Measurements from ENCODE around the gene RELN. TPM values are rescaled to one million over a fixed set of nuclear protein-coding genes. Genes with fewer than 3 reads are reported as not detected.

The RELN gene
- total and polyA plus RNA-seq, 4 donors = 0.26 to 3.6 (median 1.4) TPM; not detected in 1

- Histone ChIP-seq H3K4me3 (ENCODE audit: low read length in 2 of 2) (no peak overlapping the region), H3K27me3 (ENCODE audit: control insufficient read depth in 1 of 2, insufficient read depth in 2 of 2, low read length in 1 of 2) (peaks cover 0 to 4% of the 10 kb centered on the region in 2 donors), H3K36me3 (ENCODE audit: control insufficient read depth in 1 of 2, insufficient read depth in 2 of 2, low read length in 1 of 2) (no peaks in the 10 kb centered on the region), H3K27ac (ENCODE audit: low read depth in 1 of 2, low read length in 2 of 2) (no peak overlapping the region), H3K9me3 (ENCODE audit: control insufficient read depth, low read length) (no peaks in the 10 kb centered on the region), H3K4me1 (ENCODE audit: control insufficient read depth in 1 of 2, insufficient read depth in 2 of 2, low read length in 2 of 2) (no peaks in the 10 kb centered on the region)
- 56 to 67% methylated on average over 2 of the region's 2 CpGs for WGBS, 2 donors
- intact Hi-C loops (cut with DNase I) = no loop called here
- ATAC-seq (ENCODE audit: low FRiP score) (no peak), DNase-seq (no peak)
Measured at GRCh38 chr7:103630318-103630717, 359.1 kb downstream of the RELN start.

DNA sequence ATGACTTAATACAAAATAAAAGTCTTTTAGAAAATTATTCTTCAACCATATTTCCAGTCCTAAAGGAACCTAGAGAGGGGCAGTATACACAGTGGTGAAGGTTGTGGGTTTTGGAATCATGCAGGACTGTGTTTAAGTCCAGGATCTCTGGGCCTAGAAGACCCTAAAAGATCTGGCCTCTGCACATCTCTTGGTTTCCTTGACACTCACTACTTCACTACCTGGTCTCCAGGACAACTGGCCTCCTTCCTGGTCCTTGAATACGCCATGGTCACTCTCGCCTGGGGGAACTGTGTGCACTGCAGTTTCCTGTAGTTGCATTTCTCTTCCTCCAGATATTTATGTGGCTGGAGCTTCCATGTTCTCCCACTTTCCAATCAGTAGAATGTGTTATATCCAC lies 360.7 kb downstream of the RELN start:
- no peak for DNase-seq
- intact Hi-C loops (cut with DNase I) = no loop called here
- ATAC-seq (ENCODE audit: low FRiP score) = no peak
- H3K27ac ChIP-seq (ENCODE audit: low read depth in 1 of 2, low read length in 2 of 2) = no peak overlapping the region
- H3K4me3 ChIP-seq (ENCODE audit: low read length in 2 of 2) = no peak overlapping the region
- H3K4me1 ChIP-seq (ENCODE audit: control insufficient read depth in 1 of 2, insufficient read depth in 2 of 2, low read length in 2 of 2) = no peaks in the 10 kb centered on the region
- no peaks in the 10 kb centered on the region for H3K36me3 ChIP-seq (ENCODE audit: control insufficient read depth in 1 of 2, insufficient read depth in 2 of 2, low read length in 1 of 2)
- WGBS, 2 donors = 66 to 79% methylated on average over 2 of the region's 2 CpGs
- peaks cover 0 to 4% of the 10 kb centered on the region in 2 donors for H3K27me3 ChIP-seq (ENCODE audit: control insufficient read depth in 1 of 2, insufficient read depth in 2 of 2, low read length in 1 of 2)
- no peaks in the 10 kb centered on the region for H3K9me3 ChIP-seq (ENCODE audit: control insufficient read depth, low read length)

GRCh38 chr7:103626776-103627175 lies 362.7 kb downstream of the RELN start:
- Histone ChIP-seq H3K36me3 (ENCODE audit: control insufficient read depth in 1 of 2, insufficient read depth in 2 of 2, low read length in 1 of 2) (no peaks in the 10 kb centered on the region), H3K27ac (ENCODE audit: low read depth in 1 of 2, low read length in 2 of 2) (no peak overlapping the region), H3K9me3 (ENCODE audit: control insufficient read depth, low read length) (no peaks in the 10 kb centered on the region), H3K4me3 (ENCODE audit: low read length in 2 of 2) (no peak overlapping the region), H3K27me3 (ENCODE audit: control insufficient read depth in 1 of 2, insufficient read depth in 2 of 2, low read length in 1 of 2) (no peaks in the 10 kb centered on the region), H3K4me1 (ENCODE audit: control insufficient read depth in 1 of 2, insufficient read depth in 2 of 2, low read length in 2 of 2) (no peaks in the 10 kb centered on the region)
- ATAC-seq (ENCODE audit: low FRiP score) (no peak), DNase-seq (no peak)
- intact Hi-C loops (cut with DNase I) = no loop called here
- WGBS, 2 donors = 9 to 14% methylated on average over 1 of the region's 1 CpG

DNA sequence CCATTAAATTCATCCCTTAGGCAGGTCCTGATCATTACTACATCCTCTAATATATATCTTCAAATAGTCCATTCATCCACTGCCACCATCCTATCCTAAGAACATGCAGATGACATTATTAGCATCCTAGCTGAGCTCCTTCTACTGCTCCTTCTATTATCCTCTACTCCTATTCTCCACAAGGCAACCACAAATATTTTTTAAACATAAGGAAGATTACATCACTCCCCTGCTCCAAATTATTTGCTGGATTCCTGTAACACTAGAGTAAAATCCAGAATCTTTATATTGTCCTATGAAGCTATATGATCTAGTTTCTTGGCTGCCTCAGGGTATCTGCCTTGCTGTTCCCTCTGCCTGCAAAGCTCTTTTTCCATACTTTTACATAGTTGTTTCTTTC lies 367.2 kb downstream of the RELN start:
- intact Hi-C loops (cut with DNase I) = no loop called here
- H3K27ac ChIP-seq (ENCODE audit: low read depth in 1 of 2, low read length in 2 of 2) = no peak overlapping the region
- H3K27me3 ChIP-seq (ENCODE audit: control insufficient read depth in 1 of 2, insufficient read depth in 2 of 2, low read length in 1 of 2) = no peaks in the 10 kb centered on the region
- no peak overlapping the region for H3K4me3 ChIP-seq (ENCODE audit: low read length in 2 of 2)
- DNase-seq = no peak
- H3K4me1 ChIP-seq (ENCODE audit: control insufficient read depth in 1 of 2, insufficient read depth in 2 of 2, low read length in 2 of 2) = no peaks in the 10 kb centered on the region
- no peaks in the 10 kb centered on the region for H3K9me3 ChIP-seq (ENCODE audit: control insufficient read depth, low read length)
- ATAC-seq (ENCODE audit: low FRiP score) = no peak
- H3K36me3 ChIP-seq (ENCODE audit: control insufficient read depth in 1 of 2, insufficient read depth in 2 of 2, low read length in 1 of 2) = no peaks in the 10 kb centered on the region

GRCh38 chr7:103613655-103614642 lies 375.5 kb downstream of the RELN start:
- peaks cover 1% of the 10 kb centered on the region for H3K9me3 ChIP-seq (ENCODE audit: control insufficient read depth, low read length)
- WGBS, 2 donors = 14% methylated on average over 3 of the region's 3 CpGs
- no peak for ATAC-seq (ENCODE audit: low FRiP score)
- no peaks in the 10 kb centered on the region for H3K36me3 ChIP-seq (ENCODE audit: control insufficient read depth in 1 of 2, insufficient read depth in 2 of 2, low read length in 1 of 2)
- no peaks in the 10 kb centered on the region for H3K4me1 ChIP-seq (ENCODE audit: control insufficient read depth in 1 of 2, insufficient read depth in 2 of 2, low read length in 2 of 2)
- H3K27ac ChIP-seq (ENCODE audit: low read depth in 1 of 2, low read length in 2 of 2) = no peak overlapping the region
- H3K4me3 ChIP-seq (ENCODE audit: low read length in 2 of 2) = no peak overlapping the region
- intact Hi-C loops (cut with DNase I) = no loop called here
- H3K27me3 ChIP-seq (ENCODE audit: control insufficient read depth in 1 of 2, insufficient read depth in 2 of 2, low read length in 1 of 2) = no peaks in the 10 kb centered on the region
- DNase-seq = no peak

- no peaks in the 10 kb centered on the region for H3K4me1 ChIP-seq (ENCODE audit: control insufficient read depth in 1 of 2, insufficient read depth in 2 of 2, low read length in 2 of 2)
- ATAC-seq (ENCODE audit: low FRiP score) = no peak
- no peak overlapping the region for H3K27ac ChIP-seq (ENCODE audit: low read depth in 1 of 2, low read length in 2 of 2)
- 78 to 82% methylated on average over 3 of the region's 3 CpGs for WGBS, 2 donors
- H3K27me3 ChIP-seq (ENCODE audit: control insufficient read depth in 1 of 2, insufficient read depth in 2 of 2, low read length in 1 of 2) = no peaks in the 10 kb centered on the region
- intact Hi-C loops (cut with DNase I) = no loop called here
- H3K36me3 ChIP-seq (ENCODE audit: control insufficient read depth in 1 of 2, insufficient read depth in 2 of 2, low read length in 1 of 2) = no peaks in the 10 kb centered on the region
- no peaks in the 10 kb centered on the region for H3K9me3 ChIP-seq (ENCODE audit: control insufficient read depth, low read length)
- DNase-seq = no peak
- no peak overlapping the region for H3K4me3 ChIP-seq (ENCODE audit: low read length in 2 of 2)
Measured at GRCh38 chr7:103609778-103610177, 379.7 kb downstream of the RELN start.

DNA sequence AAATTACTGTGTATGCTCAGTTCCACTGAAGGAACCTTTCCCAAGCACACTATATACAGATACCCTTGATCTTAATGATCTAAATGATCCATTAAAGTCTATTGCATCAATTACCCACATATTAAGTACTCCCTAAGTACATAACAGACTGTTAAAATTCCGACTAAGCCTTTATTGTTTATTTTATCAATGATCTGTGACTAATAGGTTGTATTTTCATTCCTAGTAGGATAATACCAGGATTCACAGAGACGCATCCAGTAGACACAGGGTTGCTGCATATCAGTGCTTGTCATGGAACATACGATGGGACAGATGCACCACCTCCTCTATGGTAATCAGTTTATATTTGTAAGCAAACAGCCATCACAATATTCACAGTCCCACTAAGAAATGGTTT lies 383.8 kb downstream of the RELN start:
- Histone ChIP-seq H3K36me3 (ENCODE audit: control insufficient read depth in 1 of 2, insufficient read depth in 2 of 2, low read length in 1 of 2) (no peaks in the 10 kb centered on the region), H3K27ac (ENCODE audit: low read depth in 1 of 2, low read length in 2 of 2) (no peak overlapping the region), H3K27me3 (ENCODE audit: control insufficient read depth in 1 of 2, insufficient read depth in 2 of 2, low read length in 1 of 2) (no peaks in the 10 kb centered on the region), H3K9me3 (ENCODE audit: control insufficient read depth, low read length) (no peaks in the 10 kb centered on the region), H3K4me1 (ENCODE audit: control insufficient read depth in 1 of 2, insufficient read depth in 2 of 2, low read length in 2 of 2) (no peaks in the 10 kb centered on the region), H3K4me3 (ENCODE audit: low read length in 2 of 2) (no peak overlapping the region)
- DNase-seq (no peak), ATAC-seq (ENCODE audit: low FRiP score) (no peak)
- WGBS, 2 donors = 20 to 36% methylated on average over 3 of the region's 3 CpGs
- intact Hi-C loops (cut with DNase I) = no loop called here

DNA sequence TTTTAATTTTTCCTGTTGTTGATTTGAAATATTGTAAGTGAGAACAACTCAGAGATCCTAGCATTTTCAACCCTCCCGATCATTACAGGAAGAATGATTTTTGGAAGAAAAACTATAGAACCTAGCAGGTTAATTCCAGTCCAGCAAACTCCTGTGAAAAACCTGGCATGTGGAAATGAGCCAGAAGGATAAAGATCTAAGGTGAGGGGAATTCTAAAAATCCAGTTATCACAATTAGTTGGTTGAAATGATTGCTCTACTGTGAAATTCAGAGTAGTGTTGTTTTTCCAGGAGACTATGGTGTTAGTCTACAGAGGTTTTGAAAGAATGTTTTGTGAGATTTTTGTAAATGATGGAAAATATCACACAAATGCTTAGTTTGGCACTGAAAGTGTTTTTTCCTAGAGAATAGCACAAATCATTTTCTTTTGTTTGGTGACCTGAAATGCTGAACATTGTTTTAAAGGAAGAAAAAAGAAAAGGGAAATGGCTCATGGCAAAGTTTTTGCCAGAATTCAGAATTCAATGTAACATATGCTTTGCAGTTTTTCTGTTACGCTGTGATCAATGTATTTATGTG lies 391.0 kb downstream of the RELN start:
- Histone ChIP-seq H3K27ac (ENCODE audit: low read depth in 1 of 2, low read length in 2 of 2) (no peak overlapping the region), H3K27me3 (ENCODE audit: control insufficient read depth in 1 of 2, insufficient read depth in 2 of 2, low read length in 1 of 2) (no peaks in the 10 kb centered on the region), H3K36me3 (ENCODE audit: control insufficient read depth in 1 of 2, insufficient read depth in 2 of 2, low read length in 1 of 2) (no peaks in the 10 kb centered on the region), H3K4me1 (ENCODE audit: control insufficient read depth in 1 of 2, insufficient read depth in 2 of 2, low read length in 2 of 2) (no peaks in the 10 kb centered on the region), H3K9me3 (ENCODE audit: control insufficient read depth, low read length) (no peaks in the 10 kb centered on the region), H3K4me3 (ENCODE audit: low read length in 2 of 2) (no peak overlapping the region)
- ATAC-seq (ENCODE audit: low FRiP score) = no peak
- intact Hi-C loops (cut with DNase I) = no loop called here
- no peak for DNase-seq
- WGBS, 2 donors = 50 to 66% methylated on average over 2 of the region's 2 CpGs

- intact Hi-C loops (cut with DNase I) = no loop called here
- no peaks in the 10 kb centered on the region for H3K36me3 ChIP-seq (ENCODE audit: control insufficient read depth in 1 of 2, insufficient read depth in 2 of 2, low read length in 1 of 2)
- no peaks in the 10 kb centered on the region for H3K4me1 ChIP-seq (ENCODE audit: control insufficient read depth in 1 of 2, insufficient read depth in 2 of 2, low read length in 2 of 2)
- H3K9me3 ChIP-seq (ENCODE audit: control insufficient read depth, low read length) = no peaks in the 10 kb centered on the region
- no peak overlapping the region for H3K4me3 ChIP-seq (ENCODE audit: low read length in 2 of 2)
- WGBS, 2 donors = 70 to 84% methylated on average over 2 of the region's 2 CpGs
- H3K27me3 ChIP-seq (ENCODE audit: control insufficient read depth in 1 of 2, insufficient read depth in 2 of 2, low read length in 1 of 2) = no peaks in the 10 kb centered on the region
- ATAC-seq (ENCODE audit: low FRiP score) = no peak
- no peak for DNase-seq
- H3K27ac ChIP-seq (ENCODE audit: low read depth in 1 of 2, low read length in 2 of 2) = no peak overlapping the region
Measured at GRCh38 chr7:103597606-103598005, 391.9 kb downstream of the RELN start.

All from aorta (tissue), 5 donors.